ENCODE data around the gene SQSTM1.
"Not testable (repeated sequence)": the region's sequence is repeated elsewhere in the genome, so short reads cannot be mapped to it uniquely, and the experiment has no call there.

SQSTM1 gene

DNA sequence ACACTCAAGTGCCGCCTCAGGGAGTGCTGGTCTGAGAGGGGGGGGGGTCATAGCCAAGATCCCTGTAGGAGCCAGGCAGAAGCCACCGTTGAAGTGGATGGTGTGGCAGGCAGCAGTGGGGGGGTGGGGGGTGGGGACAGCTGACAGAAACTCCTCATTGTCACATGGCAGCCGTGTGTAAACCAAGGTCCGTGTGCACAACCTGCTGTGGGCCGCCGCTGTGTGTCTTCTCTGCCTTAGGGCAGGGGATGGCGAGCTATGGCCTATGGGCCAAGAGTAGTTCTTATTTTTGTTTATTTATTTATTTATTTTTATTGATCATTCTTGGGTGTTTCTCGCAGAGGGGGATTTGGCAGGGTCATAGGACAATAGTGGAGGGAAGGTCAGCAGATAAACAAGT, 13.4 kb downstream of the SQSTM1 start:
- DNase-seq: no peak
- TF ChIP-seq, protein P1, sequence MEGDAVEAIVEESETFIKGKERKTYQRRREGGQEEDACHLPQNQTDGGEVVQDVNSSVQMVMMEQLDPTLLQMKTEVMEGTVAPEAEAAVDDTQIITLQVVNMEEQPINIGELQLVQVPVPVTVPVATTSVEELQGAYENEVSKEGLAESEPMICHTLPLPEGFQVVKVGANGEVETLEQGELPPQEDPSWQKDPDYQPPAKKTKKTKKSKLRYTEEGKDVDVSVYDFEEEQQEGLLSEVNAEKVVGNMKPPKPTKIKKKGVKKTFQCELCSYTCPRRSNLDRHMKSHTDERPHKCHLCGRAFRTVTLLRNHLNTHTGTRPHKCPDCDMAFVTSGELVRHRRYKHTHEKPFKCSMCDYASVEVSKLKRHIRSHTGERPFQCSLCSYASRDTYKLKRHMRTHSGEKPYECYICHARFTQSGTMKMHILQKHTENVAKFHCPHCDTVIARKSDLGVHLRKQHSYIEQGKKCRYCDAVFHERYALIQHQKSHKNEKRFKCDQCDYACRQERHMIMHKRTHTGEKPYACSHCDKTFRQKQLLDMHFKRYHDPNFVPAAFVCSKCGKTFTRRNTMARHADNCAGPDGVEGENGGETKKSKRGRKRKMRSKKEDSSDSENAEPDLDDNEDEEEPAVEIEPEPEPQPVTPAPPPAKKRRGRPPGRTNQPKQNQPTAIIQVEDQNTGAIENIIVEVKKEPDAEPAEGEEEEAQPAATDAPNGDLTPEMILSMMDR (IDR thresholded peaks at IDR 0.05): no peak
- H3K36me3 Mint-ChIP-seq (ENCODE audit: low read depth): peaks cover 93% of the 10 kb centered on the region
- H3K9me3 Mint-ChIP-seq: peaks cover 33% of the 10 kb centered on the region
- H3K27ac Mint-ChIP-seq: no peak overlapping the region
- peaks cover 9% of the 10 kb centered on the region for H3K4me1 Mint-ChIP-seq
- H3K27me3 Mint-ChIP-seq (ENCODE audit: low read depth, poor library complexity): no peaks in the 10 kb centered on the region
- H3K4me3 Mint-ChIP-seq: no peak overlapping the region

DNA sequence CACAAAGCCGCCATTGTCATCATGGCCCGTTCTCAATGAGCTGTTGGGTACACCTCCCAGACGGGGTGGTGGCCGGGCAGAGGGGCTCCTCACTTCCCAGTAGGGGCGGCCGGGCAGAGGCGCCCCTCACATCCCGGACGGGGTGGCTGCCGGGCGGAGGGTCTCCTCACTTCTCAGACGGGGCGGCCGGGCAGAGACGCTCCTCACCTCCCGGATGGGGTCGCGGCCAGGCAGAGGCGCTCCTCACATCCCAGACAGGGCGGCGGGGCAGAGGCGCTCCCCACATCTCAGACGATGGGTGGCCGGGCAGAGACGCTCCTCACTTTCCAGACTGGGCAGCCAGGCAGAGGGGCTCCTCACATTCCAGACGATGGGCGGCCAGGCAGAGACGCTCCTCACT, 14.2 kb downstream of the SQSTM1 start:
- H3K27me3 Mint-ChIP-seq (ENCODE audit: low read depth, poor library complexity); H3K27ac Mint-ChIP-seq; H3K4me3 Mint-ChIP-seq; H3K4me1 Mint-ChIP-seq; DNase-seq: not testable (repeated sequence)
- peaks cover 91% of the 10 kb centered on the region for H3K36me3 Mint-ChIP-seq (ENCODE audit: low read depth)
- peaks cover 27% of the 10 kb centered on the region for H3K9me3 Mint-ChIP-seq

DNA sequence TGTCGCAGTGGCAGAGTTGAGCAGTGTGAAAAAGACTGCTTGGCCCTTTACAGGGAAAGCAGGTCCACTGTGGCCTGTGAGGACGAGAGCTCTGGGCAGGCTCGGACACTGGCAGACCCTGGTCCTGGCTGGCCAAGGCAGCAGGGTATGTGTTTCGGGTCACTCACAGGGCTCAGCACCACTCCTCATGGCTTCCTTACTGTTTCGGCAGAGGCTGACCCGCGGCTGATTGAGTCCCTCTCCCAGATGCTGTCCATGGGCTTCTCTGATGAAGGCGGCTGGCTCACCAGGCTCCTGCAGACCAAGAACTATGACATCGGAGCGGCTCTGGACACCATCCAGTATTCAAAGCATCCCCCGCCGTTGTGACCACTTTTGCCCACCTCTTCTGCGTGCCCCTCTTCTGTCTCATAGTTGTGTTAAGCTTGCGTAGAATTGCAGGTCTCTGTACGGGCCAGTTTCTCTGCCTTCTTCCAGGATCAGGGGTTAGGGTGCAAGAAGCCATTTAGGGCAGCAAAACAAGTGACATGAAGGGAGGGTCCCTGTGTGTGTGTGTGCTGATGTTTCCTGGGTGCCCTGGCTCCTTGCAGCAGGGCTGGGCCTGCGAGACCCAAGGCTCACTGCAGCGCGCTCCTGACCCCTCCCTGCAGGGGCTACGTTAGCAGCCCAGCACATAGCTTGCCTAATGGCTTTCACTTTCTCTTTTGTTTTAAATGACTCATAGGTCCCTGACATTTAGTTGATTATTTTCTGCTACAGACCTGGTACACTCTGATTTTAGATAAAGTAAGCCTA, 15.7 kb downstream of the SQSTM1 start:
- Mint-ChIP-seq H3K27ac (peak overlapping the region; percentile 68), H3K4me1 (no peaks in the 10 kb centered on the region), H3K9me3 (peaks cover 17% of the 10 kb centered on the region), H3K27me3 (ENCODE audit: low read depth, poor library complexity) (no peaks in the 10 kb centered on the region), H3K4me3 (no peak overlapping the region), H3K36me3 (ENCODE audit: low read depth) (peaks cover 88% of the 10 kb centered on the region)
- no peak for DNase-seq
- TF ChIP-seq, protein P1 (IDR thresholded peaks at IDR 0.05): no peak

DNA sequence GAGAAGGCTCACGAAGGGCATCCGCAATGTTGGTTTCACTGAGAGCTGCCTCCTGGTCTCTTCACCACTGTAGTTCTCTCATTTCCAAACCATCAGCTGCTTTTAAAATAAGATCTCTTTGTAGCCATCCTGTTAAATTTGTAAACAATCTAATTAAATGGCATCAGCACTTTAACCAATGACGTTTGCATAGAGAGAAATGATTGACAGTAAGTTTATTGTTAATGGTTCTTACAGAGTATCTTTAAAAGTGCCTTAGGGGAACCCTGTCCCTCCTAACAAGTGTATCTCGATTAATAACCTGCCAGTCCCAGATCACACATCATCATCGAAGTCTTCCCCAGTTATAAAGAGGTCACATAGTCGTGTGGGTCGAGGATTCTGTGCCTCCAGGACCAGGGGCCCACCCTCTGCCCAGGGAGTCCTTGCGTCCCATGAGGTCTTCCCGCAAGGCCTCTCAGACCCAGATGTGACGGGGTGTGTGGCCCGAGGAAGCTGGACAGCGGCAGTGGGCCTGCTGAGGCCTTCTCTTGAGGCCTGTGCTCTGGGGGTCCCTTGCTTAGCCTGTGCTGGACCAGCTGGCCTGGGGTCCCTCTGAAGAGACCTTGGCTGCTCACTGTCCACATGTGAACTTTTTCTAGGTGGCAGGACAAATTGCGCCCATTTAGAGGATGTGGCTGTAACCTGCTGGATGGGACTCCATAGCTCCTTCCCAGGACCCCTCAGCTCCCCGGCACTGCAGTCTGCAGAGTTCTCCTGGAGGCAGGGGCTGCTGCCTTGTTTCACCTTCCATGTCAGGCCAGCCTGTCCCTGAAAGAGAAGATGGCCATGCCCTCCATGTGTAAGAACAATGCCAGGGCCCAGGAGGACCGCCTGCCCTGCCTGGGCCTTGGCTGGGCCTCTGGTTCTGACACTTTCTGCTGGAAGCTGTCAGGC, 16.6 kb downstream of the SQSTM1 start:
- peak overlapping the region; percentile 68 for H3K27ac Mint-ChIP-seq
- no peaks in the 10 kb centered on the region for H3K4me1 Mint-ChIP-seq
- H3K27me3 Mint-ChIP-seq (ENCODE audit: low read depth, poor library complexity): no peaks in the 10 kb centered on the region
- no peak for DNase-seq
- no peak overlapping the region for H3K4me3 Mint-ChIP-seq
- TF ChIP-seq, protein P1 (IDR thresholded peaks at IDR 0.05): no peak
- peaks cover 87% of the 10 kb centered on the region for H3K36me3 Mint-ChIP-seq (ENCODE audit: low read depth)
- peaks cover 17% of the 10 kb centered on the region for H3K9me3 Mint-ChIP-seq

DNA sequence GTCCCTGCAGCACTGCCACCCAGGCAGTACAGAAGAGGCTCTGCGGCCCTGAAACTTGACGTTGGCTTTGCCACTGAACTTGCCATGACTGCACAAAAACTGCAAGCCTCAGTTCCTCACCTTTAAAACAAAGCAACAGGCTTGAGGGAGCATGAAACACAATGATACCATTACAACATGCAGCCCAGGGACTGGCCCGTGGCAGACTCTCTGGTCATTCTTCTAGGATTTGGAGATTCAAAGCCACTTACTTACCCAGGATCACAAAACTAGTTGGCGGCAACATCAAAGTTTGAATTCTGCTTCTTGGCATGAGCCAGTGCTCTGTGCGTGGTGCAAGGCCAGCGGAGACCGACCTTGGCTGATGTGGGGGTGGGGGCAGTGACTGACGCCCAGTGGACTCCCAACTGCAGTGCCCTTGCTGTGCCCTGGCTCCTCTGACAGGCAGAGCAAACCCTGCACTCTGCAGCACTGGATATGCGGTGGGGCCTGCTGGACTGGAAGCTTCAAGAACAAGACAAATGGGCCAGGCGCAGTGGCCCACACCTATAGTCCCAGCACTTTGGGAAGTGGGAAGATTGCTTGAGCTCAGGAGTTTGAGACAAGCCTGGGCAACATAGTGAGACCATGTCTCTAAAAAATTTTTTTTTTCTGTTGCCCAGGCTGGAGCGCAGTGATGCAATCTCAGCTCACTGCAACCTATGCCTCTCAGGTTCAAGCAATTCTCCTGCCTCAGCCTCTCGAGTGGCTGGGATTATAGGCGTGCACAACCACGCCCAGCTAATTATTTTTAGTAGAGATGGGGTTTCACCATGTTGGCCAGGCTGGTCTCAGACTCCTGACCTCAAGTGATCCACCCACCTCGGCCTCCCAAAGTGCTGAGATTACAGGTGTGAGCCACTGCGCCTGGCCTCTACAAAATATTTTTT, 18.9 kb downstream of the SQSTM1 start:
- Mint-ChIP-seq H3K4me3 (no peak overlapping the region), H3K27ac (no peak overlapping the region), H3K9me3 (peaks cover 24% of the 10 kb centered on the region), H3K4me1 (no peaks in the 10 kb centered on the region), H3K36me3 (ENCODE audit: low read depth) (peaks cover 69% of the 10 kb centered on the region), H3K27me3 (ENCODE audit: low read depth, poor library complexity) (peaks cover 4% of the 10 kb centered on the region)
- TF ChIP-seq, protein P1 (IDR thresholded peaks at IDR 0.05): no peak
- no peak for DNase-seq

Data from nephron progenitor cell (in vitro differentiated cells).